C1 segment of cervical spinal cord (tissue), 14 donors: ENCODE results near the gene LY86.
A peak's percentile ranks its signal among the peaks of the same experiment; 100 is the strongest.

ENCODE experiments used
- DNase-seq, 14 donors: peaks; one replicate each; lab custom pipeline; 2025; lab: John Stamatoyannopoulos, UW

Gene LY86

DNA sequence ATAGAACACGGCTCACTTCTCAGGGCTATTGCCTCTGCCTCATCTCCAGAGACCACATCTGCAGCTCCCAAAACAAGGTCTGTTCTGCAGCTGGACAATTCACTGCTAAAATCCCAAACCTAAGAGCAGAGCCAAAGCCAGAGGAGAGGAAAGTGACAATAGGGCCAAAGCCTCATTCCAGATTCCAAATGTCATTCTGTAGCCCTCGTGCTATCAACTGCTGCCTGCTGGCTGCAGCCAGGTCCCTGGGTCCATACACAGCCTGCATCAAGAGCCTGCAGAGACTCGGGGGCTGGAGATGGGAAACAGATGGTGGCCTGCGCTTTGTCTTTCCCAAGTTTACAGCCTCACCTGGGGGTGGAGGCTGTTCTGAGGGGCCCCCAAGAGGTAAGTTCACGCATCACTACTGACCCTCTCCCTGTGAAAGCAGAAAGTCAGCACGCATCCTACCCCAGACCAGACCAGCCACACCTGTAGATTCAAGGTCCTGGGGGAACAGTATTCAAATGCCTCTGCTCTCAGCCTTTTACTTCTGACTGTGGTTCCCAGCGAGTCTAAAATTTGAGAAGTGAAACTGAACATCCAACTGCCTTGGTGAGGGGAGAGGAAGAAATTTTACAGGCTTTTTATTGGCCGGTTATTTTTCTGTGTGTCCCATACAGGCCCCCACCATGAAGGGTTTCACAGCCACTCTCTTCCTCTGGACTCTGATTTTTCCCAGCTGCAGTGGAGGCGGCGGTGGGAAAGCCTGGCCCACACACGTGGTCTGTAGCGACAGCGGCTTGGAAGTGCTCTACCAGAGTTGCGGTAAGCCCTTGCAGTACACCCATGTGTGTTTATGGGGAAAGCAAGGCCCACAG is at the start of gene LY86:
Gene LY86 (plus strand): TSS at position 657 of the 860 bp plus-strand sequence. CDS start 15 bp downstream, at position 672.
- DNase-seq: peak in 1 of 14 donors; percentile 21

DNA sequence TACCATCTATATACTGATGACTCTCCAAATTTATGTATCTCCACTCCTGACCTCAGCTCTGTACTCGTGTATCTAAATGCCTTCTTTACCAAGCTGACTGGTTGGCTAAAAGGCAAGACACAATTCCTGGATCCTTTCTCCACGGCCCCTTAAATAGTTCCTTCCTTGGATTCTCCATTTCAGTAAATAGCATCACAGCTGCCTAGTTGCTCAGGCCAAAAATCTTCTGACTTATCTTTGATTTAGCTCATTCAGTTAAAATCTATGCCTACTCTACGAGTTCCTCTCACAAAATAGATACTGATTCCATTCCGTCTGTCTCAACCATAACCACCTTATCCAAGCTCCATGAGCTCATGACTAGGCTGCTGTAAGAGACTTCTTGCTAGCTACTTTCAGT is 49.5 kb upstream of the LY86 start:
- no peak for DNase-seq

- no peak for DNase-seq
Observed at GRCh38 chr6:6542357-6542756, 46.2 kb upstream of the LY86 start.

GRCh38 chr6:6543181-6543879 is 45.2 kb upstream of the LY86 start:
- DNase-seq: peak in 1 of 14 donors; percentile 27

DNA sequence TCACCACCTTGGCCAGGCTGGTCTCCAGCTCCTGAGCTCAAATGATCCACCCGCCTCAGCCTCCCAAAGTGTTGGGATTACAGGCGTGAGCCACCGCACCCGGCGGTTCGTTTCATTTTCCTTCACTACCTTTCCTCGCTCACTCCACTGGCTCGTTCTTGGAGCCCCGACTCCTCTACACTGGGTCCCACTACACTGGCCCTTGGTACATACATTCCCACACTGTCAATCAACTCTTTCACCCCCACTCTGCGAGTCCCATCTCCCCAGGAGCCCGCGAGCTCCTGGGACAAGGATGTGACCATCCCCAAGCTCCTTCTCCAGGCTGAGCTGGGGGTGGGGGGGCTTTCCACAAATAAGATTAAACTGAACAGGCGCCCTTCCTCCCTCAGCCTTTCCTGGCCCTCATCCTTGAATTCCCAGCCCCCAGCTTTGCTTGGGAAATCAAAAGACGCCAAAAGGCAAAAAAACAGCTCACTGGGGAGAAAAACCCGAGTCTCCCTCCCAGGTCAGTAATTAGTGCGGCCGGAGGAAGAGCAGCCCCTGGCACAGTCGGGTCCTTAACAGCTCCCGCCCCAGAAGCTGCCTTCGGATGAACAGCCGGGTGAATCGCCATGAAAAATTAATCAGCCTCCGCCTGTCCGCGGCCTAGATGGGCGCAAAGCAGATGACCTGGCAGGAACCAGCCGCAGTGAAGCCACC is 42.8 kb upstream of the LY86 start:
- peak in 1 of 14 donors; percentile 42 for DNase-seq

DNA sequence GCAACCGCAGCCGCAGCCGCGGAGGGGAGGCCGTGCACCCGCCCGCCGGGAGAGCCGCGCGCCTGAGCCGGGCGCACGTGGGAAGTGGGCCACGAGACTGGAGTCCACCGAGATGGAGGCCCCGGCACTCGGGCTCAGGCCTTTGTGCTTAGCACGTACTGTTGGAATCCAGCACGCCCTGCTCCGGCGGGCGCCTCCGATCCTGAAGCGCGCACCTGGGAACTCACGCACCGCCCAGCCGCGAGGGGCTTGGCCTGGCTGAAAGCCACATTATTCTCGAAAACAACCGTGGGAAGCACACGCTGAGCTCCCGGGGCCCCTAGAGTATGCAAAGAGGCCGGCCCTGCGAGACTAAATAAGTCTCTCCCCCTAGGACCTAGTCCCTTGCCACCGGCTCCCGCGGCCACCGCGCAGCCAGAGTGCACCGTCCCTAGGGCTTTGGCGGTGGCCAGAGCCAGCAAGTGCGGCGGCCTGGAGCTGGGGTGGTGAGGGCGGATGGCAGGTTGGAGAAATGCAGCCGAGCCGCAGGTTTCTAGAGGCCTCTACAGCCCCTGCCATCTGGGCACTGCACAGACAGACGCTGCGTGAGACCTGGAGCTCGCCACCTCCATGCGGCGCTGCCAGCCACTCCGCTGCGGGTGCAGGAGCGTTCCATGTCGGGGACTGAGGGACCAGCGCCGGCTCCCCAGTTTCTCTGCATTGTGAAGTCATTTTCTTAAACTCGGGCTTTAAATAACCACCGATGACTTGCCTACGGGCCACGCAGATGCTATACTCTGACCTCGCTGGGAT is 42.0 kb upstream of the LY86 start:
- peak in 11 of 14 donors; percentile 16 to 79 (median 63) for DNase-seq

DNA sequence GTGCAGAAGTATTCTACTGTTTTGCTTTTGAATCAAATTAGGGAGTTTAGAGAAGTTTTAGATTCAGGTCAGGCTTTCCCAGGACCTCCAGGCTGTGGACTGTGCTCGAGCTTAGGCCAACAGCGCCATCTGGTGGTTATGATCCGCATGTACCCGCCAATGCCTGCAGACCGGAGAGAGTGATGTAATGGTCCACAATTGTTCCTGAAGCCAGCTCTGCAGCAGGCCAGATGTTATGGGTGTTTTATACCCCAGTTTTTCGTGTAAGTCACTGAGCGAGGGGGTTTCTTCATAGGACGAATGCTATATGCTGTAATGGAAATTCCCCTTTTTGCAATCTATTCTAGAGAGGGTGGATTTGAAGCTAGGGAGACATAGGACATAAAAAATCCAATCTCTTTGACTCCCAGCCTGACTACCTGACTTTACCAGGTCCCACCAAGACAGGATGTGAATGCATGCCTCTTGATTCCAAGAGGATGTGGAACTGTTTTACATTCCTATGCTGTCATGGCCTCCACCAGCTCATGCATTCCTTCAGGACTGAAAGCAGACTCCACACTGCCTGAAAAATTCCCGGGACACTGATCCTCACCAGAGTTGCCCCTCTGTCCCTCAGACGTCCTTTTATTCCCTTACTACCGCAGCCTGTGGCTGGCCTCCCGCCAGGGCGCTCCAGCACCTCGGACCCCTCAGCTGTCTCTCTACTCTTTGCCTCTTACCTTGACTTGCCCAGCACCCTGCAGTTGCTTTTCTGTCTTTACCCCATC is 41.2 kb upstream of the LY86 start:
- DNase-seq: peak in 13 of 14 donors; percentile 61 to 86 (median 79)

DNA sequence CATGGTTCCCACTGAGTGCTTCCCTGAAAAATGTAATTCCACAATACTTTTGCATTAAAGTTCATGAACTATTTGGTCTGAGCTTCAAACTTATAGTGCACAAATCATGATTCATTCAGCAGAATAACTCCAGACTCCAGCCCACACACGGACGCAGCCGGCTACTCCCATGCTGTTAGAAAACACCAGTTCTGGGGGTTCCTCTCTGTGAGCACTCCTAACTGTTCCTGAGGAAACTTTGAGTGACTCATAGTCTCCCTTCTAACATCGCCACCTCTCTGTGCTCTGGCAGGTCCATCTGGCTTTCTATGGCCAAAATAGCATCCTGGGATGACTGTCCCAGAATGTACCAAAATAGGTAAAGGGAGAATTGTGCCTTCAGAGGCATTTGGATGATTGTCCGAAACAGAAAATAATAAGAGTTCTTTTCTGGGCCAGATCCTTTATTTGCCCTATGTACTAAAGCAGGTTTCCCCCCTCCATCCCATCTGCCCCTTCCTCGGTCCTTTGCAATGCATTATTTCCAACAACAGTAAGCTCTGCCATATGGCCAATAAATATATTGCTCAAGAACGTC is 32.3 kb upstream of the LY86 start:
- no peak for DNase-seq

DNA sequence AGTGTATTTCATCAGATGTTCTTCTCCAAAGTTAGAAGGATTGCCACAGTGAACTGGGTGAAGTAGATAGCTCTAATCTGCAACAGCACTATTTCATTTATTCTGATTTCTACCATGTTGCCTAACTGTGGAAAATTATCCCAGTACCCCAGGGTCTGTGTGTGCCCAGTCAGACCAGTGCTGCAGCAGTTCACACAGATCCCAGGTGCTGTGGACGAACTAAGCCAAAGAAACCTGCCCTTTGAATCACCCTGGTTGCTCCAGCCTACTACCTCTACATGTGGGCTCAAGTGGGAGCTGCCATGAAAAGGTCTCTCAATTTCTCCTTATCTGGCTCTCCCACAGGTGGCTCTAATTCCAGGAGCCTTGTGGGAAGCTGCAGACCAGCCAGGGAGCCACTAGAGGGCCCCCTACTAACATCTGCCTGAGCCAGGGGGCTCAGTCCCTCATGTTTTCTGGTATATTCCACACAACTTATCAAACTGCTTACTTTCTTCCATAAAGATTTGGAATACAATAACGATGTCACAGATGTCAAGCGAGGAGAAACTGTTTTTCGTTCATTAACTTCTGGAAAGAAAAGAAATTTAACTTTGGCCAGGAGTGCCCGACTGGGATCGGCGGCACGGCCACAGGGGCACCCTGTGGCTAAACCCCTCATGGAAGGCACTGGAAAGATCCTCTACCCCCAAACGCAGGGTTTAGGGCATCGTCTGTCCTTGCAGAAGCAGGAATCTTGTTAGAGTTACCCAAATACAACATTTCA is 31.6 kb upstream of the LY86 start:
- peak in 1 of 14 donors; percentile 4 for DNase-seq

DNA sequence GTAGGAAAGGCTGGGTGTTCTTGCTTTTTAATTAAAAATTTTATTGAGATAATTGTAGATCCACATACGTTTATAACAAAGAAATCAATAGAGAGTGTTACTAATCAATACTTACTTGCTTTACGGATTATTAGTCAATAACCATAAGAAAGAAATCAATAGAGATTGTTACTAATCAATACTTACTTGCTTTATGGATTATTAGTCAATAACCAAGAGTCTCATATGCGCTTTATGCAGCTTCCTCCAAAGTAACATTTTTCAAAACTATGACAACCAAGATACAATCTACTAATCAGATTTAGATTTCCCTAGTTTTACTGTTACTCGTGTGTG is 31.0 kb upstream of the LY86 start:
- no peak for DNase-seq

GRCh38 chr6:6557886-6558285 is 30.6 kb upstream of the LY86 start:
- DNase-seq: no peak

DNA sequence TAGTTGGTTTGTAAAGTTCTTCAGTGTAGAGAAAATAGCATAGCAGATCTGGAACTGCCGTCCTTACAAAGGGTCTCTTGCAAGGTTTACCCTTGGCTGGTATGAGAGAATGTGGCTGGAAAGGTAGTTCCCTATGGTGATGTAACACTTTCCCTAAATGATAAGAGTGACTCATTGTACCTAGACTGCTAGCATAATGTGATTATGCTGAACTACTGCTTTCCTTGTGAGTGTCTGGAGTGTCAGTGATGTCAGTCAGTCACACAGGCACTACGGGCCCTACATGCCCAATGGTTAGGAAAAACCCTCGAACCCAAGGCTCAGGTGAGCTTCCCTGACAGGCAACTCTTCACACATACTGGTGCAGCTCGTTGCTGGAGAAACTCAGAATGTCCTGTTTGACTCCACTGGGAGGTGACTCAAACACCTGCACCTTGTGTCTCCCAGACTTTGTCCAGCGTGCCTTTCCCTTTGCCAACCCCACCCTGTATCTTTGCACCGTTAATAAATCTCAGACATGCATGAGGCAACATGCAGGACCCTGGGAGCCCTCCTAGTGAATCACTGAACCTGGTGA is 28.4 kb upstream of the LY86 start:
- DNase-seq: no peak

DNA sequence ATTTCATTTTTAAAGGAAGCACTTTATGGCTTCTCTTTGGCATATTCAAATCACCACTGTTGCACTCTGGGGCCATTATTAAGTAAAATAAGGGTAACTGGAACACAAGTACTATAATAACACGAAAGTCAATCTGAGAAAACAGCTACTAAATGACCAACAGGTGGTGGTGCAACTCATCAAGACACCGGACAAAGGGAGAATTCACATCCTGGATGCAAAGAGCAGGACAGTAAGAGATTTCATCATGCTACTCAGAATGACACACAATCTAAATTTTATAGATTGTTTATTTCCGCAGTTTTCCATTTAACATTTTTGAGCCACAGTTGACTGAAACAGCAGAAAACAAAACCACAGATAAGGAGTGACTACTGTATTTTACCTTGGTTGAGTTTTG is 27.6 kb upstream of the LY86 start:
- DNase-seq: no peak

DNA sequence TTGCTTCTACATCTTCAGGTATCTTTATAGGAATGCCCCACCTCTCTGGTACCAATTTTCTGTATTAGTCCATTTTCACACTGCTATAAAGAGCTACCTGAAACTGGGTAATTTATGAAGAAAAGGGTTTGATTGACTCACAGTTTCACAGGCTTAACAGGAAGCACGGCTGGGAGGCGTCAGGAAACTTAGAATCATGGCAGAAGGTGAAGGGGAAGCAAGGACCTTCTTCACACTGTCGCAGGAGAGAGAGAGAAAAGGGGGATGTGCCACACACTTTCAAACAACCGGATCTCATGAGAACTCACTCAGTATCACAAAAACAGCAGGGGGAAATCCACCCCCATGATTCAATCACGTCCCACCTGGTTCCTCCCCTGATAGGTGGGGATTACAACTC is 24.4 kb upstream of the LY86 start:
- no peak for DNase-seq

DNA sequence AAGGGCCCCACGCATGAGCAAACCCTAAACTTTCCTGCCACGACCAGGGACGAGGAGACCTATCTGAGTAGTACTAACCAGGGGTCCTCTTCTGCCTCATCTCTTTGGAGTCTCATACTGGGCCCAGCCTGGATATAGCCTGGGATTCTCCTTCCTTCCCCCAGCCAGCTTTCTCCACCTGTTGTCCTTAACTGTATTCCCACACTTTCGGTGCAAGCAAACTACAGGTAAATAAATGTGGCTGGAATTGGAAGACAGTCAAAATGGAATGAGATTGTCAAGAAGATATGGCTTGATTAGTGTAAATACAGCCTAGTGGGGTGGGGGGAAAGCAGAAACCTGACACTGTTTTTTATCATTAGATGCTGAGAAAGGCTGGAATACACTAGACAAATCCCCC is 23.5 kb upstream of the LY86 start:
- DNase-seq: no peak

DNA sequence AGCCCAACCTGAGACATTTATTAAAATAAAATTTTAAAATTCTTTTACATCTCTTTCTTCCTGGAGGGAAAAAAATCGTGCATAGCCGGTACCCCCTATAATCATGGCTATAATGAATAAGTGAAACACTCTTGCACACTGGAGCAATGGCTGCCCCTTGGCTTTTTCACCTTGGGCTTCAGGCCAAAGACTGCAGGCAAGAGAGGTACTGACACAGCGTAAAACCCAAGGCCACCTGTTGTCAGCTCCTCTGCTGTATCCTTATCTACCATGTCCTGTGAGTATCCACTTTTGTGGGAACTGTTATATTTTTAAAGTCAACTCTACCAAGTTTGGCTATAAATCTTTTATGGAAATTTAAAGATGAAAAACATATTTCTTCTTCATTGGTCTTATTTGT is 23.0 kb upstream of the LY86 start:
- no peak for DNase-seq

DNA sequence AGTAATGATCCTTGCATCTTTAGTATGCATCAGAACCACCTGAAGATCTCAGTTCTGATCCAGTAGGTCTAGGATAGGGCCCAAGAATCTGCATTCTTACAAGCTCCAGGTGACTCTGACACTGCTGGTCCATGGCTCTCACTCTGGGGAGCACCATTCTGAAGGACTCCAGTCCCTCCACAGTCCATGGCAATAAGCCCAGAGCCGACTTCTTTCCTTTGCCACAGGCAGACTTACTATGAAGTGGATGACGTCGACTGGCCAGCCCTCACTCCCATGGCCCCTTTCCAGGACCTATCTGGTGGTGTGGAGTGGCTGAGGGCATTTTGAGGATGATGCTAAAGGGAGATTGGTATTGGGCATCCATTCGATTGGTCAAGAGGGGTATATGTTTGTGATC is 21.8 kb upstream of the LY86 start:
- DNase-seq: no peak

DNA sequence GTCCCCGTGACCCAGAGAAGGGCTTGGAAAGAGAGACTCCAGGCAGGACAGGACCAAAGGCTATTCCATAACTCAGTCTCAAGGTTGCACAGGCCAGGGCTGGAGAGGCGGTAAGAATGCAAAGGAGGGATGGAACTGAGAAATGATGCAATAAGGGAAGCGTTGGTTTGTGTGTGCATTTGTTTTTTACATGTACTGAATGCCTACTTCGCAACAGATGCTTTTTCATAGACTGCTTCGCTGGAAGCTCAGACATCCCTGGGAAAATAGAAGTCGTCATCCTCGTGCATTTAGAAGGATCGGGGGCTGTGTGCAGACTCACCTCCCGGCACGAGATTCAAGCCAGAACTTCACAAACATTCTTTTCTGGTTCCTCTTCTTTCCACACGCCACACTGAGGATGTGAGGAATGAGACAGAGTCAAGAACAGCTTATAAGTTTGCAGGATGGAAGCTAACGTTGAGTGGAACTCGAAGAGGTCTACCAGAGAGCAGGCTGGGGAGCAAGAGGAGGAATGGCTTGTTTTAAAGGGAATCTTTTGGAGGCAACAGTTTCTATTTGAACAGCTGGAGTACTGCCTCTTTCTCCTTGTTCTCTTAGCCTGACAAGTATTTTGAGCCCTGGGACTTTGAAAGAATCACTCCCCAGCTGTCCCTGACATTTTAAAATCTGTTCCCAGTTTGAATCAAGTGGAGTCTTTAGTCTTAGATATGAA is 19.3 kb upstream of the LY86 start:
- no peak for DNase-seq

- no peak for DNase-seq
Observed at GRCh38 chr6:6569811-6570164, 18.7 kb upstream of the LY86 start.
